Neuronal stem cell (in vitro differentiated cells): ENCODE measurements around the gene HDAC4.
A peak's percentile ranks its signal among the peaks of the same experiment; 100 is the strongest.

ENCODE experiments used
- DNase-seq: peaks from one replicate; pipeline ENCODE4 v3.0.0-alpha.2; 2013; ENCODE audit warnings: low spot score
- H2AFZ ChIP-seq: one replicate; pipeline ENCODE4 v1.6.1; 2013; ENCODE audit warnings: mild to moderate bottlenecking, low read length, inconsistent platforms
- H2AK5ac ChIP-seq: 2 replicates; pipeline ENCODE4 v1.6.1; 2013; ENCODE audit warnings: low read depth, mild to moderate bottlenecking, inconsistent platforms, low read length, moderate library complexity, mixed read lengths
- H2BK120ac ChIP-seq: 2 replicates; pipeline ENCODE4 v1.6.1; 2013; ENCODE audit warnings: low read depth, mild to moderate bottlenecking, inconsistent platforms, low read length, moderate library complexity, mixed read lengths
- H2BK12ac ChIP-seq: one replicate; pipeline ENCODE4 v1.6.1; 2013; ENCODE audit warnings: low read length, inconsistent platforms
- H2BK15ac ChIP-seq: 2 replicates; pipeline ENCODE4 v1.6.1; 2013; ENCODE audit warnings: mild to moderate bottlenecking, low read length, inconsistent platforms, mixed read lengths
- H2BK5ac ChIP-seq: one replicate; pipeline ENCODE4 v1.6.1; 2013; ENCODE audit warnings: inconsistent platforms, mild to moderate bottlenecking, low read length, moderate library complexity
- H3K14ac ChIP-seq: one replicate; pipeline ENCODE4 v1.6.1; 2013; ENCODE audit warnings: low read length, inconsistent platforms
- H3K18ac ChIP-seq: 2 replicates; pipeline ENCODE4 v1.6.1; 2013; ENCODE audit warnings: low read length, inconsistent platforms
- H3K23ac ChIP-seq: 2 replicates; pipeline ENCODE4 v1.6.1; 2013; ENCODE audit warnings: low read depth, mild to moderate bottlenecking, mixed read lengths, low read length, inconsistent platforms; ENCODE audit not compliant: poor library complexity
- H3K27ac ChIP-seq: replicated peaks from 3 replicates; pipeline ENCODE4 v1.5.1; 2013; ENCODE audit warnings: low read length, inconsistent platforms
- H3K27me3 ChIP-seq, 3 experiments: 2 replicates each; pipeline ENCODE4 v1.6.1; 2013; ENCODE audit warnings: low read length in 3 of 3, mild to moderate bottlenecking in 2 of 3, inconsistent platforms in 1 of 3, low read depth in 1 of 3, mixed read lengths in 1 of 3, moderate library complexity in 1 of 3; ENCODE audit not compliant: control insufficient read depth in 3 of 3, insufficient read depth in 3 of 3
- H3K36me3 ChIP-seq, 2 donors: replicated peaks in 1 of 2; 2 replicates each; pipeline ENCODE4 v1.6.1; 2013; ENCODE audit warnings: low read length in 2 of 2; ENCODE audit not compliant: control insufficient read depth in 2 of 2, insufficient read depth in 2 of 2
- H3K4ac ChIP-seq: 2 replicates; pipeline ENCODE4 v1.6.1; 2013; ENCODE audit warnings: inconsistent platforms, mild to moderate bottlenecking, low read length, moderate library complexity
- H3K4me1 ChIP-seq, 2 donors: 1 replicate in 1 of 2; 2 replicates in 1 of 2; pipeline ENCODE4 v1.6.1; 2013; ENCODE audit warnings: low read length in 2 of 2, low read depth in 1 of 2; ENCODE audit not compliant: control insufficient read depth in 2 of 2, insufficient read depth in 1 of 2
- H3K4me2 ChIP-seq: one replicate; pipeline ENCODE4 v1.6.1; 2013; ENCODE audit warnings: mild to moderate bottlenecking, low read length, inconsistent platforms; ENCODE audit not compliant: insufficient read depth, poor library complexity, severe bottlenecking
- H3K4me3 ChIP-seq, 2 donors: 2 replicates each; pipeline ENCODE4 v1.5.1; 2013; ENCODE audit warnings: low read length in 2 of 2, mild to moderate bottlenecking in 2 of 2, inconsistent platforms in 1 of 2, moderate library complexity in 1 of 2
- H3K79me1 ChIP-seq: one replicate; pipeline ENCODE4 v1.6.1; 2013; ENCODE audit warnings: low read depth, mild to moderate bottlenecking, inconsistent platforms, low read length, moderate library complexity
- H3K9ac ChIP-seq: one replicate; pipeline ENCODE4 v1.6.1; 2013; ENCODE audit warnings: mild to moderate bottlenecking, low read depth, low read length, inconsistent platforms; ENCODE audit not compliant: poor library complexity
- H3K9me3 ChIP-seq, 2 donors: replicated peaks in 1 of 2; 2 replicates each; pipeline versions ENCODE3 to v1.6.1; 2013; ENCODE audit warnings: low read length in 2 of 2, mild to moderate bottlenecking in 2 of 2, inconsistent platforms in 1 of 2, low read depth in 1 of 2, mixed read lengths in 1 of 2, moderate library complexity in 1 of 2; ENCODE audit not compliant: control insufficient read depth in 2 of 2, insufficient read depth in 1 of 2
- H4K8ac ChIP-seq: one replicate; pipeline ENCODE4 v1.6.1; 2013; ENCODE audit warnings: low read depth, mild to moderate bottlenecking, inconsistent platforms, low read length, moderate library complexity
- H4K91ac ChIP-seq: one replicate; pipeline ENCODE4 v1.6.1; 2013; ENCODE audit warnings: low read length, low read depth, mild to moderate bottlenecking, inconsistent platforms; ENCODE audit not compliant: poor library complexity
- WGBS, 2 donors: extraction: QIAGEN DNeasy Blood & Tissue Kit; methylation state at CpG; one replicate each; pipeline ENCODE4 v1.1.7; 2013; ENCODE audit warnings: missing lambda C conversion rate in 2 of 2, mixed read lengths in 1 of 2; ENCODE audit not compliant: insufficient read length in 2 of 2, insufficient replicate concordance in 1 of 2; ENCODE audit errors: extremely low coverage in 2 of 2; 5-methylcytosine and 5-hydroxymethylcytosine counted together

HDAC4 gene

DNA sequence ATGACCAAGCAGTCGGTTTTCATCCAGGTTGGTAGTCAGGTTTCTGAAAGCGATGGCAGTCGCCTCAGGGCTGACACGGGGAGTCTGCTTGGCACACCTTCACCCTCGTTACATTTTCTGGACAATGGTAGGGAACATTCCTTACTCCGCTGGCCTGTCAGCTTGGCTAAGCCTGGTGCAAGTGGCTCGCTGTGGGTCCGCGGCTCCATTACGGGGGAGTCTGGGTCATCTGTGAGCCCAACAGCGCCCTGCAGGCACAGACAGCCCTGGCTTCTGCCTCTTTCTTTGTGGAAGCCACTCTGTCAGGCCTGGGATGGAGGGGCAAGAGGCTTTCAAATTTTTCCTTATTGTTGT is 95.6 kb downstream of the HDAC4 start:
- Histone ChIP-seq H4K91ac (no peak overlapping the region), H3K9ac (peak overlapping the region; percentile 38), H3K27ac (no peak overlapping the region), H2BK120ac (no peak overlapping the region), H2BK5ac (no peak overlapping the region), H3K4me3 (no peak overlapping the region), H2AK5ac (no peak overlapping the region), H3K36me3 (no peaks in the 10 kb centered on the region), H3K79me1 (peaks cover 13% of the 10 kb centered on the region), H2BK15ac (no peak overlapping the region), H2AFZ (no peak overlapping the region), H3K18ac (peak overlapping the region; percentile 20), H3K27me3 (no peaks in the 10 kb centered on the region), H2BK12ac (no peak overlapping the region), H3K9me3 (no peaks in the 10 kb centered on the region), H3K23ac (no peak overlapping the region), H4K8ac (no peak overlapping the region), H3K4ac (no peak overlapping the region), H3K4me1 (peaks cover 26 to 27% of the 10 kb centered on the region in 2 donors), H3K14ac (no peak overlapping the region), H3K4me2 (no peak overlapping the region)
- no CpG with 5 or more reads among the region's 11 CpGs for WGBS, 2 donors
- DNase-seq: no peak

DNA sequence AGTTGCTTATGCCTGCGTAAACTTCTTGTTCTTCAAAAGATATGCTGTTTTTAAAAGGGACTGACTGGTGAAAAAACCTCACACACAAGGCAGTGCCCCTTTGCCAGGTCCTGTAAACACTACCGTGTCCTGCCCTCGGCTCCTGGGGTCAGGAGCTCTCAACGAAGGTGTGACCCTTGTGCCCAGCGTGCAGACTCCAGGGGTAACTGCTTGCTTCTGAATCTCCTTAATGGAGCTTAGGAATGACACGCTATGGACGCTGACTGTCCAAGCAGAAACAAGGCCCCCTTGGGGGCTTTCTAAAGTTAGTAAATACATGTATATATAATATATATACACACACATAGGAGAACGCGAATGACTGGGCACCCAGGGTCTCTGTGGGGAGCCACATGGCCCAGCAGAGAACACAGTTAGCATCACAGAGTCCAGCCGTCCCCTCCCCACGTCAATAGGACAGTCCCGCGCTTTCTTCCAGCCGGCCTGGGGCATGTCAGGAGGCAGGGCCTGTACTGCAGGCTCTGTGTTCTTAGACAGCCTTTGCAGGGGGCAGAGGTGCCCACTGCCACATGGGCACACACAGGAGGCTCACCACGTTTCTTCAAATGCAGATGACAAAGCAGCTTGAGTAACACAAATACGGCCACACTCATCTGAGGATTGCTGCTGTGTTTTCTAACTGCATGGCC is 96.1 kb downstream of the HDAC4 start:
- Histone ChIP-seq H3K14ac (no peak overlapping the region), H3K4me2 (no peak overlapping the region), H3K18ac (peak overlapping the region; percentile 5), H3K23ac (no peak overlapping the region), H3K9ac (peak overlapping the region; percentile 38), H4K91ac (no peak overlapping the region), H3K36me3 (no peaks in the 10 kb centered on the region), H3K27ac (peak overlapping the region; percentile 17), H2BK5ac (no peak overlapping the region), H2BK120ac (no peak overlapping the region), H2AK5ac (no peak overlapping the region), H2AFZ (no peak overlapping the region), H4K8ac (no peak overlapping the region), H3K4ac (no peak overlapping the region), H2BK12ac (no peak overlapping the region), H3K4me1 (peaks cover 26 to 27% of the 10 kb centered on the region in 2 donors), H3K4me3 (no peak overlapping the region), H3K9me3 (no peaks in the 10 kb centered on the region), H3K27me3 (no peaks in the 10 kb centered on the region), H2BK15ac (no peak overlapping the region), H3K79me1 (peaks cover 13% of the 10 kb centered on the region)
- DNase-seq: no peak
- no CpG with 5 or more reads among the region's 16 CpGs for WGBS, 2 donors

DNA sequence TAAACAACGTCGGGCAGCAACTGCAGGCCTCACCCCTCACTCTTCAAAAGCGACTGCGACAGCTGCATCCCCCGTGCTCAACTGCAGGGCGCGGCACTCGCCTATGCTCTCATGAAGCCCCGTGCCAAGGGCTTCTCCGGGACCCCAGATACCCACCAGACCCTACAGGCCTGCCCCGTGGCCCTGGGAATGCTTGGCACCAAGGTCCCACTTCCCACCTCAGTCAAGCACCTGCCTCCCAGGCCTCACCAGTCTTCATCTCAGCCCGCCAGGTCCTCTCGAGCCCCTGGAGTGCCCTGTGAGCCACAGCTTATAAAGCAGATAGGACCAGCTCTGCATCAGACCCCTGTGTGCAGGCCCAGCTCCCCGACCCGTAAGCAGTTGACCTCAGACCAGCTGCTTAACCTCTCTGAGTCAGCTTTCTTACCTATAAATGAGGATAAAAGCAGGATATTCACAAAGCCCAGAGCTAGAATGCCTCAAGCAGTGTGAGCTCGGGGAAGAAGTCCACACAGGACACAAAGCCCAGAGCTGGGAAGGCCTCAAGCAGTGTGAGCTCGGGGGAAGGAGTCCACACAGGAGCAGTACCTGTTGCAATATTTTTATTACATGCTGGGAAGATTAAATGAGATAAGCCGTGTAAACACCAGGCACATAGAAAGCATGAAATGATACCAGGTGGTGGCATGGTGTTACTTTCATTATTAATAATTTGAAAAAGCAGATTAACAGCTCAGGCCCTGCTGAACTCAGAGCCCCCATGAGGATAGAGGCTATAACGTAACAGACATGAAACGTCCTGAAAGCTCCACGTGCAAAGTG is 96.9 kb downstream of the HDAC4 start:
- Histone ChIP-seq H3K27ac (peak overlapping the region; percentile 27), H3K9ac (no peak overlapping the region), H3K23ac (peak overlapping the region; percentile 19), H2BK15ac (no peak overlapping the region), H3K9me3 (no peaks in the 10 kb centered on the region), H3K4me1 (peaks cover 26 to 27% of the 10 kb centered on the region in 2 donors), H3K18ac (peak overlapping the region; percentile 78), H2BK120ac (no peak overlapping the region), H3K79me1 (peaks cover 13% of the 10 kb centered on the region), H3K4me2 (no peak overlapping the region), H2BK5ac (no peak overlapping the region), H4K91ac (no peak overlapping the region), H2BK12ac (no peak overlapping the region), H4K8ac (no peak overlapping the region), H3K14ac (peak overlapping the region; percentile 56), H2AFZ (no peak overlapping the region), H3K27me3 (no peaks in the 10 kb centered on the region), H3K36me3 (no peaks in the 10 kb centered on the region), H2AK5ac (no peak overlapping the region), H3K4ac (no peak overlapping the region), H3K4me3 (no peak overlapping the region)
- no CpG with 5 or more reads among the region's 21 CpGs for WGBS, 2 donors
- DNase-seq: no peak

DNA sequence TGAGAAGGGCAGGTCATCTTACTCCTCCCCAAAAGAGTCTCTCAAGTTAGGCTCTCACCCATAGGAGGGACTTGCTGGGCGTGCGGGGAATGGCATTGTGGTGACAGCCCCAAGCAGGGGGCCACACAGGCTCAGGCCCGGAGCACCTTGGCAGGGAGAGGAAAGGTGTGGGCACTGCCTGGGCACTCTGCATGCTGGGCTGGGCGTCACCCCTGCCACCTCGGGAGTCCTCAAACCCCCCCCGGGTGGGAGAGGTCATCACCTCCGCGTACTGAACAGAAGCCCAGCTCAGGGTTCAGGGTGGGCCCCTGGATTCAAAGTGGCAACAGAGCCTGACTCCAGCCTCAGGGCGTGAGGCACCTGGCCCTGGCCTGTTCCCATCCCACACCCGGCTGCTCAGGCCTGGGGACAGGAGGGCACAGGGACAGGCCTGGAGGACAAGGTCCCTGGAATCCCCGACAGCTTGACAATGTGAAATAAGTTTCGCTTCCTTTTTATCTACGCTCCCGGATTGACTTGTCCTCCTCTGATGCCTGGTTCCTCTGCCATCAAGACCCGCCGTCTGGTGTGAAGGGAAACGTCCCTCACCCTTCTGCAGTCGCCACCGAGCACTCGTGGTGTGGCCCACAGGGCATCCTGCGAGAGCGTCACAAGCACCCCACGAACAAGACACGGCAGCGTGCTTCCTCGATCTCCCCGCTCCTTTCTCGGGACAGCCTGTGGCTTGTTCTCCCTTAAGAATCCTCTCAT is 97.8 kb downstream of the HDAC4 start:
- WGBS, 2 donors: no CpG with 5 or more reads among the region's 28 CpGs
- peak overlapping the region; percentile 28 for H2BK15ac ChIP-seq

More for the DNA sequence above, 97.8 kb downstream of the HDAC4 start:
- no peak overlapping the region for H3K23ac ChIP-seq
- DNase-seq: no peak
- H2BK12ac ChIP-seq: no peak overlapping the region
- no peak overlapping the region for H3K4me3 ChIP-seq
- H2BK5ac ChIP-seq: peak overlapping the region; percentile 59
- peaks cover 24 to 26% of the 10 kb centered on the region in 2 donors for H3K4me1 ChIP-seq
- H3K36me3 ChIP-seq: no peaks in the 10 kb centered on the region
- no peak overlapping the region for H3K4me2 ChIP-seq
- no peak overlapping the region for H3K27ac ChIP-seq
- H3K18ac ChIP-seq: peak overlapping the region; percentile 96
- H3K14ac ChIP-seq: no peak overlapping the region
- no peak overlapping the region for H4K91ac ChIP-seq
- H3K27me3 ChIP-seq: no peaks in the 10 kb centered on the region
- H3K9me3 ChIP-seq: no peaks in the 10 kb centered on the region
- H4K8ac ChIP-seq: no peak overlapping the region
- no peak overlapping the region for H3K9ac ChIP-seq
- H3K4ac ChIP-seq: no peak overlapping the region
- H2AFZ ChIP-seq: no peak overlapping the region
- H2AK5ac ChIP-seq: peak overlapping the region; percentile 7
- H3K79me1 ChIP-seq: peaks cover 13% of the 10 kb centered on the region
- no peak overlapping the region for H2BK120ac ChIP-seq
